ENCODE measurements around the gene TCF4.

TCF4 gene

GRCh38 chr18:55214534-55214933, 373.5 kb downstream of the TCF4 start:
- no peak for DNase-seq

GRCh38 chr18:55213586-55213985, 374.4 kb downstream of the TCF4 start:
- DNase-seq: no peak

- DNase-seq: no peak
Observed at GRCh38 chr18:55206927-55207326, 381.1 kb downstream of the TCF4 start.

GRCh38 chr18:55202232-55202917, 385.6 kb downstream of the TCF4 start:
- no peak for DNase-seq

- no peak for DNase-seq
Observed at GRCh38 chr18:55199291-55199963, 388.6 kb downstream of the TCF4 start.

- no peak for DNase-seq
Observed at GRCh38 chr18:55195863-55196262, 392.1 kb downstream of the TCF4 start.

GRCh38 chr18:55189972-55190371, 398.0 kb downstream of the TCF4 start:
- DNase-seq: no peak

- no peak for DNase-seq
Observed at GRCh38 chr18:55186588-55186987, 401.4 kb downstream of the TCF4 start.

GRCh38 chr18:55185391-55185790, 402.6 kb downstream of the TCF4 start:
- no peak for DNase-seq

- no peak for DNase-seq
Observed at GRCh38 chr18:55179835-55180234, 408.2 kb downstream of the TCF4 start.

- DNase-seq: no peak
Observed at GRCh38 chr18:55179425-55179824, 408.6 kb downstream of the TCF4 start.

GRCh38 chr18:55173291-55173690, 414.7 kb downstream of the TCF4 start:
- no peak for DNase-seq
